ENCODE data around the gene POFUT1.

- TF ChIP-seq CTCF (IDR thresholded peaks at IDR 0.05) (no peak), SP1 (CRISPR knock-in tag; conservative IDR thresholded peaks at IDR 0.05) (no peak), MAX (CRISPR knock-in tag; IDR thresholded peaks at IDR 0.05) (no peak), TP53 (CRISPR knock-in tag; IDR thresholded peaks at IDR 0.05) (no peak), ERG (CRISPR knock-in tag; IDR thresholded peaks at IDR 0.05) (no peak), ZNF423 (CRISPR knock-in tag; IDR thresholded peaks at IDR 0.05) (no peak), USF2 (CRISPR knock-in tag; IDR thresholded peaks at IDR 0.05) (no peak), FOXK1 (CRISPR knock-in tag; IDR thresholded peaks at IDR 0.05) (no peak), STAT6 (CRISPR knock-in tag; conservative IDR thresholded peaks at IDR 0.05; ENCODE audit: low read depth) (no peak), IRF2 (CRISPR knock-in tag; IDR thresholded peaks at IDR 0.05; ENCODE audit: borderline replicate concordance, low read depth) (no peak), FOXP4 (CRISPR knock-in tag; IDR thresholded peaks at IDR 0.05) (no peak), ZNF121 (CRISPR knock-in tag; IDR thresholded peaks at IDR 0.05) (peak; percentile 55; the same call in 1 of the 2 replicates), JUN (CRISPR knock-in tag; IDR thresholded peaks at IDR 0.05) (no peak)
Observed at GRCh38 chr20:32218156-32218900, 10.6 kb downstream of the POFUT1 start.
